SK-N-SH (cell line): Measurements from ENCODE around the gene TANC1. TPM values are rescaled to one million over a fixed set of nuclear protein-coding genes. Genes with fewer than 3 reads are reported as not detected.

Experiments used
- CTCF ChIA-PET: fragments of 300-600, 350-600 bp; formaldehyde crosslinking; extraction: SDS; loops from one replicate; lab custom pipeline; 2021; lab: Yijun Ruan, JAX
- POLR2A ChIA-PET: fragments of 350-600 bp; sonication (Branson Sonifier 250); formaldehyde crosslinking; extraction: SDS; loops from one replicate; lab custom pipeline; 2020; ENCODE audit warnings: antibody characterized with exemption, inconsistent platforms; lab: Yijun Ruan, JAX
- DNase-seq: peaks from one replicate; pipeline ENCODE4 v3.0.0; 2012
- H2AFZ ChIP-seq: fragments of 200-600 bp; sonication (generic); 2 replicates; pipeline ENCODE4 v1.8.1; 2016; ENCODE audit warnings: antibody characterized with exemption, mild to moderate bottlenecking, low read depth
- H3F3A ChIP-seq: fragments of 200-600 bp; sonication (generic); replicated peaks from 2 replicates; pipeline ENCODE3; 2016; ENCODE audit warnings: antibody characterized with exemption, mild to moderate bottlenecking; ENCODE audit not compliant: insufficient read depth
- H3K27ac ChIP-seq, 2 experiments: fragments of 200-500 bp in 1 of 2; fragments of 200-600 bp in 1 of 2; sonication (Bioruptor generic) in 1 of 2; sonication (generic), shearing (Covaris generic) in 1 of 2; 2 replicates each; pipeline versions ENCODE4 v1.5.1 to v1.6.1; 2014 to 2016; ENCODE audit warnings: low read depth in 2 of 2, inconsistent platforms in 1 of 2, low read length in 1 of 2, mild to moderate bottlenecking in 1 of 2, mixed read lengths in 1 of 2
- H3K27me3 ChIP-seq: fragments of 200-600 bp; sonication (generic), shearing (Covaris generic); 2 replicates; pipeline ENCODE4 v1.6.1; 2016; ENCODE audit warnings: mixed run types; ENCODE audit not compliant: insufficient read depth
- H3K36me3 ChIP-seq, 2 experiments: fragments of 200-500 bp in 1 of 2; fragments of 200-600 bp in 1 of 2; sonication (Bioruptor generic) in 1 of 2; sonication (generic) in 1 of 2; replicated peaks in 1 of 2; 2 replicates each; pipeline versions ENCODE3 to v1.5.1; 2014 to 2016; ENCODE audit warnings: low read length in 1 of 2, mild to moderate bottlenecking in 1 of 2; ENCODE audit not compliant: insufficient read depth in 2 of 2, control insufficient read depth in 1 of 2
- H3K4me1 ChIP-seq, 2 experiments: fragments of 200-500 bp in 1 of 2; fragments of 200-600 bp in 1 of 2; sonication (Bioruptor generic) in 1 of 2; sonication (generic), shearing (Covaris generic) in 1 of 2; 2 replicates each; pipeline versions ENCODE4 v1.5.1 to v1.6.1; 2014 to 2016; ENCODE audit warnings: low read depth in 1 of 2, low read length in 1 of 2, mixed run types in 1 of 2; ENCODE audit not compliant: insufficient read depth in 2 of 2, control insufficient read depth in 1 of 2
- H3K4me2 ChIP-seq: fragments of 200-600 bp; sonication (generic), shearing (Covaris generic); 2 replicates; pipeline ENCODE4 v1.6.1; 2017; ENCODE audit warnings: mixed run types
- H3K4me3 ChIP-seq, 2 experiments: fragments of 200-500 bp in 1 of 2; fragments of 200-600 bp in 1 of 2; sonication (Bioruptor generic) in 1 of 2; sonication (generic), shearing (Covaris generic) in 1 of 2; 2 replicates each; pipeline versions ENCODE4 v1.5.1 to v1.8.1; 2014 to 2016; ENCODE audit warnings: low read depth in 2 of 2, inconsistent platforms in 1 of 2, low read length in 1 of 2, mild to moderate bottlenecking in 1 of 2, mixed read lengths in 1 of 2, moderate library complexity in 1 of 2
- H3K79me2 ChIP-seq: fragments of 200-600 bp; sonication (generic); 2 replicates; pipeline ENCODE4 v1.8.1; 2017; ENCODE audit warnings: mild to moderate bottlenecking; ENCODE audit not compliant: insufficient read depth
- H3K9ac ChIP-seq: fragments of 200-600 bp; sonication (generic); 2 replicates; pipeline ENCODE4 v1.6.1; 2017; ENCODE audit warnings: mixed run types
- H3K9me2 ChIP-seq: fragments of 200-600 bp; sonication (generic); 2 replicates; pipeline ENCODE4 v1.6.1; 2017; ENCODE audit warnings: mixed run types
- H3K9me3 ChIP-seq: fragments of 200-600 bp; sonication (generic); 2 replicates; pipeline ENCODE4 v1.6.1; 2017; ENCODE audit warnings: mixed run types, mild to moderate bottlenecking, moderate library complexity
- H4K20me1 ChIP-seq: fragments of 200-600 bp; sonication (generic); 2 replicates; pipeline ENCODE4 v1.6.1; 2017; ENCODE audit warnings: mild to moderate bottlenecking, mixed run types; ENCODE audit not compliant: insufficient read depth
- CHD2 ChIP-seq: fragments of 150-350 bp; IDR thresholded peaks from 2 replicates; pipeline ENCODE4 v1.6.1; 2018; ENCODE audit warnings: low read length; ENCODE audit not compliant: partially characterized antibody
- ELF1 ChIP-seq: IDR thresholded peaks from 2 replicates; pipeline ENCODE4 v1.4.0; 2012
- FOXJ3 ChIP-seq: sonication (generic); formaldehyde crosslinking; IDR thresholded peaks from 2 replicates; pipeline ENCODE4 v1.5.1; 2020; ENCODE audit warnings: mild to moderate bottlenecking, missing genetic modification reagents
- GABPA ChIP-seq: IDR thresholded peaks from 2 replicates; pipeline ENCODE4 v1.4.0; 2012; ENCODE audit warnings: low read depth, mild to moderate bottlenecking
- GATA2 ChIP-seq: sonication (generic); formaldehyde crosslinking; IDR thresholded peaks from 2 replicates; pipeline ENCODE4 v1.5.0; 2020; ENCODE audit warnings: mild to moderate bottlenecking, missing genetic modification reagents
- IRF3 ChIP-seq: fragments of 150-350 bp; IDR thresholded peaks from 2 replicates; pipeline ENCODE4 v1.6.1; 2016; ENCODE audit warnings: mild to moderate bottlenecking, low read depth, low read length
- JUND ChIP-seq: IDR thresholded peaks from 2 replicates; pipeline ENCODE4 v1.4.0; 2012
- MXI1 ChIP-seq: IDR thresholded peaks from 2 replicates; pipeline ENCODE4 v1.6.1; 2012; ENCODE audit warnings: mild to moderate bottlenecking, low read depth, low read length, improper control_type of control experiment
- NFIC ChIP-seq: IDR thresholded peaks from 2 replicates; pipeline ENCODE4 v1.4.0; 2012; ENCODE audit warnings: borderline replicate concordance
- NRF1 ChIP-seq: IDR thresholded peaks from 2 replicates; pipeline ENCODE4 v1.6.1; 2012; ENCODE audit warnings: low read depth, mild to moderate bottlenecking, low read length
- PBX3 ChIP-seq: IDR thresholded peaks from 2 replicates; pipeline ENCODE4; 2012
- POLR2AphosphoS5 ChIP-seq: IDR thresholded peaks from 2 replicates; pipeline ENCODE4 v1.6.1; 2012; ENCODE audit warnings: low read depth, low read length
- RAD21 ChIP-seq: IDR thresholded peaks from 2 replicates; pipeline ENCODE4 v1.6.1; 2012; ENCODE audit warnings: mild to moderate bottlenecking, low read length
- RFX5 ChIP-seq: IDR thresholded peaks from 2 replicates; pipeline ENCODE4 v1.6.1; 2012; ENCODE audit warnings: mild to moderate bottlenecking, improper control_type of control experiment, low read length
- SIN3A ChIP-seq: IDR thresholded peaks from 2 replicates; pipeline ENCODE4 v1.6.1; 2012; ENCODE audit warnings: low read depth, mild to moderate bottlenecking, low read length, moderate library complexity, borderline replicate concordance
- SMC3 ChIP-seq: IDR thresholded peaks from 2 replicates; pipeline ENCODE4 v1.6.1; 2012; ENCODE audit warnings: low read depth, low read length, improper control_type of control experiment
- TAF1 ChIP-seq: IDR thresholded peaks from 2 replicates; pipeline ENCODE4 v1.6.1; 2012; ENCODE audit warnings: low read depth, mild to moderate bottlenecking, low read length, moderate library complexity, borderline replicate concordance
- TCF12 ChIP-seq: IDR thresholded peaks from 2 replicates; pipeline ENCODE4 v1.4.0; 2012
- TEAD4 ChIP-seq: IDR thresholded peaks from 2 replicates; pipeline ENCODE4 v1.4.0; 2012; ENCODE audit warnings: mild to moderate bottlenecking, borderline replicate concordance; ENCODE audit not compliant: insufficient read depth
- USF1 ChIP-seq: IDR thresholded peaks from 2 replicates; pipeline ENCODE4 v1.4.0; 2012; ENCODE audit warnings: low read depth, borderline replicate concordance
- USF2 ChIP-seq: fragments of 150-350 bp; IDR thresholded peaks from 2 replicates; pipeline ENCODE4 v1.6.1; 2017; ENCODE audit warnings: antibody characterized with exemption, low read length, low read depth, borderline replicate concordance
- ZBTB33 ChIP-seq: IDR thresholded peaks from 2 replicates; pipeline ENCODE4 v1.4.0; 2012; ENCODE audit warnings: low read depth, borderline replicate concordance
- WGBS: methylation state at CpG from one replicate; pipeline ENCODE4 v1.1.6; 2017; ENCODE audit warnings: low lambda C conversion rate; 5-methylcytosine and 5-hydroxymethylcytosine counted together
- polyA plus RNA-seq, 3 experiments: library from polyadenylated mRNA; depleted of rRNA; stranded (reverse); fragments of >200 nt; gene quantifications; 2 replicates each; pipeline ENCODE4 v1.2.3, GENCODE V29; 2012

TANC1 gene
- polyA plus RNA-seq, 1 of the 3 experiments (the other 2 are of a cell fraction), result 19.2 TPM

- no peaks in the 10 kb centered on the region for H3K9me2 ChIP-seq
- peaks cover 5 to 65% of the 10 kb centered on the region in 2 experiments for H3K4me1 ChIP-seq
- H3F3A ChIP-seq, result peaks cover 23% of the 10 kb centered on the region
- no peaks in the 10 kb centered on the region for H3K27me3 ChIP-seq
- H4K20me1 ChIP-seq, result peaks cover 5% of the 10 kb centered on the region; the same call in 1 of the 2 replicates
- no peak for TF ChIP-seq GATA2 (CRISPR knock-in tag)
- WGBS, result 39% methylated on average over 5 of the region's 5 CpGs
- DNase-seq, result no peak
- peak overlapping the region in 1 of 2 experiments; percentile 1; a peak in 1 of 4 replicates for H3K4me3 ChIP-seq
- ChIA-PET POLR2A (interaction anchor here (0.7 to 1.4 kb wide), 4 partner anchors 21 to 84 kb away, joined by 3 to 8 read pairs (median 4); partner anchors contain the start of gene TANC1), CTCF (interaction anchor here (0.9 to 3.0 kb wide), 6 partner anchors 15 to 84 kb away, joined by 3 to 14 read pairs (median 5); partner anchors contain the start of gene TANC1)
- no peak overlapping the region for H2AFZ ChIP-seq
- H3K4me2 ChIP-seq, result peak overlapping the region; percentile 27; the same call in 1 of the 2 replicates
- no peaks in the 10 kb centered on the region for H3K9me3 ChIP-seq
- peak overlapping the region; percentile 94 to 99; a peak in 3 of 4 replicates for H3K27ac ChIP-seq
- peaks cover 52% of the 10 kb centered on the region; the same call in 1 of the 2 replicates for H3K79me2 ChIP-seq
- H3K9ac ChIP-seq, result no peak overlapping the region
- no peaks in the 10 kb centered on the region for H3K36me3 ChIP-seq
Observed at GRCh38 chr2:159051661-159052060, 83.2 kb downstream of the TANC1 start.

GRCh38 chr2:159052157-159052601 is 83.7 kb downstream of the TANC1 start:
- H3F3A ChIP-seq, result peaks cover 22% of the 10 kb centered on the region
- no peaks in the 10 kb centered on the region for H3K27me3 ChIP-seq
- POLR2A ChIA-PET, result interaction anchor here (0.7 to 1.4 kb wide), 3 partner anchors 21 to 83 kb away, joined by 3 to 8 read pairs (median 4); partner anchors contain the start of gene TANC1
- no peak overlapping the region for H3K9ac ChIP-seq
- CTCF ChIA-PET, result interaction anchor here (2.2 to 4.5 kb wide), 3 partner anchors 20 to 66 kb away, joined by 6 to 37 read pairs (median 14); no protein-coding TSS in a partner anchor
- 23% methylated on average over 5 of the region's 5 CpGs for WGBS
- no peaks in the 10 kb centered on the region for H3K9me2 ChIP-seq
- peak overlapping the region in 1 of 2 experiments; percentile 1; a peak in 1 of 4 replicates for H3K4me3 ChIP-seq
- no peaks in the 10 kb centered on the region for H3K9me3 ChIP-seq
- DNase-seq, result peak; percentile 60
- peaks cover 54% of the 10 kb centered on the region; the same call in 1 of the 2 replicates for H3K79me2 ChIP-seq
- no peak overlapping the region for H2AFZ ChIP-seq
- no peaks in the 10 kb centered on the region for H3K36me3 ChIP-seq
- H4K20me1 ChIP-seq, result peaks cover 5% of the 10 kb centered on the region; the same call in 1 of the 2 replicates
- H3K4me1 ChIP-seq, result peaks cover 0 to 70% of the 10 kb centered on the region in 2 experiments; a peak in 2 of 4 replicates
- peak overlapping the region; percentile 27; the same call in 1 of the 2 replicates for H3K4me2 ChIP-seq
- peak overlapping the region; percentile 94 to 99 for H3K27ac ChIP-seq
- peak; percentile 75; the same call in 1 of the 2 replicates for TF ChIP-seq TEAD4
- TF ChIP-seq NFIC, result no peak
- TF ChIP-seq FOXJ3, result peak; percentile 81
- no peak for TF ChIP-seq ELF1
- TF ChIP-seq RAD21, result 0 out of 2 replicates have a peak, but pooled peaks have one; percentile 1
- peak; percentile 97 for TF ChIP-seq TCF12
- peak; percentile 89 for TF ChIP-seq PBX3
- no peak for TF ChIP-seq ZBTB33
- no peak for TF ChIP-seq GABPA
- TF ChIP-seq USF1, result no peak
- no peak for TF ChIP-seq IRF3
- no peak for TF ChIP-seq TAF1
- TF ChIP-seq CHD2, result peak; percentile 89
- TF ChIP-seq USF2, result no peak
- TF ChIP-seq SMC3, result no peak
- TF ChIP-seq JUND, result peak; percentile 64
- no peak for TF ChIP-seq NRF1
- peak; percentile 91 for TF ChIP-seq MXI1
- TF ChIP-seq POLR2AphosphoS5, result peak; percentile 89
- no peak; the same call in 1 of the 2 replicates for TF ChIP-seq RFX5
- TF ChIP-seq SIN3A, result peak; percentile 77
